NCI-H2171 treated with DMSO at 0.1 percent for 48 hours (cell line): ENCODE measurements around the gene ZNF341.

ENCODE experiments used
- DNase-seq: peaks from one replicate; lab custom pipeline; 2025; lab: John Stamatoyannopoulos, UW

ZNF341 gene

GRCh38 chr20:33702861-33703260, 28.9 kb upstream of the ZNF341 start:
- DNase-seq, result peak; percentile 99

GRCh38 chr20:33703498-33704137, 28.2 kb upstream of the ZNF341 start:
- DNase-seq, result no peak

DNA sequence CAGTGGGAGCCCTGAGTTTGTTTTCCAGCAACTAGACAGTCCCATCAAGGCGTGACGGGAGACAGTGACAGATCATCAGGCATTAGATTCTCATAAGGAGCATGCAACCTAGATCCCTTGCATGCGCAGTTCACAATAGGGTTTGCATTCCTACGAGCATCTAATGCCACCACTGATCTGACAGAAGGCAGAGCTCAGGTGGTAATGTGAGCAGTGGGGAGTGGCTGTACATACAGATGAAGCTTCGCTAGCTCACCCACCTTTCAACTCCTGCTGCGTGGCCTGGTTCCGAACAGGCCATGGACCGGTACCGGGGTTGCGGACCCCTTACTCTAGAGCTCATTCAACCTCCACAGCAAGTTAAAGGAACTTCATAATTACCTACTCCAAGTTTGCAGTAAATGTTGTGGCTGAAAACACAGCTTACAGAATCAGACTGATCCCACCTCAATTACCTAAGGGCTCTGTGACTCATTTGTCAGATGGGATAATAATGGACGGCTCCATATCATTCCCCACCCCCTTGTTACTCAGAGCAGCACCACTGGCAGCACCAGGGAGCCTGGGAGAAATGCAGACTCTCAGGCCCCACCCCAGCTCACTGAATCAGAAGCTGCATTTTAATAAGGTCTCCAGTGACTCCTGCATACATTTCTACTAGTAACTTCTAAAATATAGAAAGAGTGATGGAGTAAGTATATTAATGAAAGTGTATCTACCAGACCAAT, 27.4 kb upstream of the ZNF341 start:
- peak; percentile 40 for DNase-seq

GRCh38 chr20:33707668-33708067, 24.1 kb upstream of the ZNF341 start:
- no peak for DNase-seq

- DNase-seq, result no peak
Observed at GRCh38 chr20:33709398-33709797, 22.4 kb upstream of the ZNF341 start.

- DNase-seq, result no peak
Observed at GRCh38 chr20:33709905-33710541, 21.8 kb upstream of the ZNF341 start.

DNA sequence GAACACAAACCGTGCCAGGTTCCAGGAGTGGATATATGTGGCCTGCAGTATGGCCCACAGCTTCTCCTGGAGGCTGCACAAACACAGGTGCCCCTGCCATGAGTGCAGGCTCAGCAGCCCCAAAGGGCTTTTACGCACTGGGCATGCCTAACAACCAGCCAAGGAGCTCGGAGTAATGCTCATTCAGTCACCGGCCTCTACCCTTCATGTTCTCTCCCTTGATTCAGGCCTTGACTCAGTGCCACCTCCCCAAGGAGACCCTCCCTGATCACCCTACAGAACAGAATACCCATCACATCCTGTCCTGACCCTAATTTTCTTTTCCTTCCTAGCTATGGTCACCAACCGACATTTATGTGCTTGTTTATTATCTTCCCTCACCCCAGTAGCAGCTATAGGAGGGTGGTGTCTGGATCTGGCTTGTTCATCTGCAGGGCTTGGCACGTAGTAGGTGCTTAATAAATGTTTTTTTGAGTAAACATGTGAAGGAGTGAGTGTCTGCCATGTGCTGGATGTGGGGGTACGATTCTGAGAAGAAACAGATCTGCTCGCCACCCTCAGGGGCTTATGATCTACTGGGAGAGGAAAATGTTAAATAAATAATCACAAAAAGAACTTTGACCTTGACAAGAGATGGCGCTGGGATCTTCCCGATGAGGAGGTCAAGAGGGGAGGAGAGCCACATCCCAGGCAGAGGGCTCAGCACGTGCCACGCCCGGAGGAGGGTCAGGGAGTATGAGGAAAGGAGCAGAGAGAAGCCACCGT, 20.9 kb upstream of the ZNF341 start:
- DNase-seq, result no peak

DNA sequence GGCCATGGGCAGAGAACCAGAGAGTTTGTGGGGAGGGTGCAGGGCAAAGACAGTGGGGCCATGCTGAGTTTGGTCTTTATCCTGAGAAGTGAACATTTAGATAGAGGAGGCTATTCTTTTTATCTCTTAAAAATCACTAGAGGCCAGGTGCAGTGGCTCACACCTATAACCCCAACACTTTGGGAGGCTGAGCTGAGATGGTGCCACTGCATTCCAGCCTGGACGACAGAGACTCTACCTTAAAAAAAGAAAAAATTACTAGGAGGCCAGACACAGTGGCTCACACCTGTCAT, 20.4 kb upstream of the ZNF341 start:
- no peak for DNase-seq

DNA sequence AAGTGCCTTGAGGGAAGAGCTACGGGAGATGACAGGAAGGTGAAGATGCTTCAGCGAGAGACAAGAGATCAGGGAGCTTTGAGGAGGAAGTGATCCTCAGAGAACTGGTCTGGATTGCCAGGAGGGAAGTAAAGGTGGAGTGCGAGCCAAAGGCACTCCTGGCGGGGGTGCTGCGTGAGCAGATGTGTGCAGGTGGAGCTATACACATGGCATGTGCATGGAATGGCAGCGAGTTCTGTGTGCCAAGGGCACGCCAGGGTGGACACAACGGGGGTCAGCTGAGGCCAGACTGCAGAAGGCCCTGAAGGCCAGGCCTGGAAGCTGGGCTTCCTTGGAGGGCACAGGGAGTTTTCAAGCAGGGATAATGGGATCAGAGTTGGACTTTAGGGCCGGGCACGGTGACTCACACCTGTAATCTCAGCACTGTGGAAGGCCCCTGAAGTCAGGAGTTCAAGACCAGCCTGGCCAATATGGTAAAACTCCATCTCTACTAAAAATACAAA, 17.9 kb upstream of the ZNF341 start:
- no peak for DNase-seq

GRCh38 chr20:33716498-33716897, 15.3 kb upstream of the ZNF341 start:
- DNase-seq, result no peak

- DNase-seq, result peak; percentile 71
Observed at GRCh38 chr20:33719277-33719988, 12.4 kb upstream of the ZNF341 start.

DNA sequence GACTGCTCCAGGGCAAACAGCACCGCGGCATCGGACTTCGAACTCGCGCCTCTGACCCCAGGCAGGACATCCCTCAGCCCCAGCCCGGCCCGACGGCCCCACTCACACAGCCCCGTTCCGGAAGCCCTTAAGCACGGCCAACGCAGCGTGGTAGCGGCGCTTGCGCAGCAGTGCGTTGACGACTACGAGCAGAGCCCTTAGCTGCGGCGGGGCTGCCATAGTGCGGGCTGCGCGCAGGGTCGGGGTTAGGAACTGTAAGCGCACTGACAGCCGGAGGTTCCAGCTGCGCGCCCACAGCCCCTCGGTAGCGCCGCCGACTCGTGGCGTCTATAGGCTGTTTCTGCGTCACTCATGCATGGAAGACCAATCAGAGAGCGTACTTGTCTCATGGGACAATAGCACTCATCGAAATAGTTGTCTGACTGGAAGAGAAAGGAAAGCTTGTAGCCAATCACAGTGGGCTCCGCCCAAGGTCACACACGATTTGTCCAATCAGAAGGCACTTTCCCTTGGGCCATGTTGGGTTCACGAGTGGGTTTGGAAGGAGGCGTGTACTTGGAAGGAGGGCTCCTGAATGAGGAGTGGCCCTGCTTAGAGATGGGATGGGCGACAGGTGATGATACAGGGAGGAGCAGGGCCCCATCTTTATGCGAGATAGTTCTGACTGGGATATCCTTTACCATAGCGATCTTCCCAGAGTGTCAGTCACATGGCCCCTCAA, 11.6 kb upstream of the ZNF341 start, which contains the start of gene PXMP4:
Gene PXMP4 (minus strand): TSS at position 322 of the 721 bp plus-strand sequence. CDS start 103 bp downstream, at position 219.
- peak; percentile 100 for DNase-seq

GRCh38 chr20:33721391-33722140, 10.2 kb upstream of the ZNF341 start:
- no peak for DNase-seq

DNA sequence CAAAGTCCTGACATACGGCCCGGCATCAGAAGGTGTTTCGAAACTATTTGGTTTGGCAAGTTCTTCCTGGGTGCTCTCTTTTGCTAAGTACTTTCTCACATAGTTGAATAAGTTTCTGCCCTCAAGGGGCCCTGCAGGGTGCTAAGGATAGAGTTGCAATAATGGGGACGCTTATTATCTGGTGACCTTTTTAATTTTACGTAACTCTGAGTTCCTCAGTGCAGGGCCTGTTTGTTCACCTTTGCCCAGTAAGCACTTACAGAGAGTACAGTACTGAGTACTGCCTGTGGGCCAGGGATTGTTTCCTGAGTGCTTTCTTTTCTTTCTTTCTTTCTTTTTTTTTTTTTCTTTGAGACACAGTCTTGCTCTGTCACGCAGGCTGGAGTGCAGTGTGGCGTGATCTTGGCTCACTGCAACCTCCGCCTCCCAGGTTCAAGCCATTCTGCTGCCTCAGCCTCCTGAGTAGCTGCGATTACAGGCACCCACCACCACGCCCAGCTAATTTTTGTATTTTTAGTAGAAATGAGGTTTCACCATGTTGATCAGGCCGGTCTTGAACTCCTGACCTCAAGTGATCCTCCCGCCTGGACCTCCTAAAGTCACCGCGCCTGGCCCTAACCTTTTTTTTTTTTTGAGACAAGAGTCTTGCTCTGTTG, 7.2 kb upstream of the ZNF341 start:
- DNase-seq, result no peak

GRCh38 chr20:33725607-33726264, 6.1 kb upstream of the ZNF341 start:
- DNase-seq, result peak; percentile 22

- DNase-seq, result no peak
Observed at GRCh38 chr20:33727115-33727479, 4.7 kb upstream of the ZNF341 start.

DNA sequence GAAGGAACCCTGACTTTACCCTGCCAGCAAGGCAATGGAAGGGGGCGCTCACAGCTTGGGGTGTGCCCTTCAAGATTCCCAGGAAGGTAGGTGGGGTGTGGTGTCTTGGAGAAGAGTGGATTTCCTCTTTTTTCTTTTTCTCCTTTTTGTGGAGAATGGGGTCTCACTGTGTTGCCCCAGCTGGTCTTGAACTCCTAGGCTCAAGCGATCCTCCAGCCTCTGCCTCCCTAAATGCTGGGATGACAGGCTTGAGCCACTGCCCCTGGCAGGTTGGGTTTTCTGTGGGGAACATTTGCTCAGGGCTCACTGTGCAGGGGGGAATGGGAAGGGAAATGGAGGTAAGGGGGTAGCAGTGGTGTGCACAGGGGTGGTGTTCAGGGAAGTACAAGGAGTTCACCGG, 4.0 kb upstream of the ZNF341 start:
- no peak for DNase-seq

GRCh38 chr20:33728463-33728862, 3.3 kb upstream of the ZNF341 start:
- DNase-seq, result no peak

DNA sequence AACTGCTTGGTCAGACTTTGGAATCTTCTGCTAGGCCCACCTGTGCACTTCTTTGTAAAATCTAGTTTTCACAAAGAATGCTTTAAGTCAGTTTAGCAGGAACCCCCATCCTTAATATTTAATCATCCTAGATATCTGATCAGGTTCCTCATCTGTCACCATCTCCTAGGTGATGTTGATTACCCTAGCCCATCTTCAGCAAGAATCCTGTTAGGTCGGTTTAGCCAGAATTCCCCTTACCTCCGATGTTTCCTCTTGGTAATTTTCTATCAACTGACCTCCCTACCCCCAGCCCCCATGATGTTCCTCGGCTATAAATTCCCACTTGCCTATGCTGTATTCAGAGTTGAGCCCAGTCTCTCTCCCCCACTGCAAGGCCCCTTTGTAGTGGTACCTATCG, 2.7 kb upstream of the ZNF341 start:
- no peak for DNase-seq
